HG03432 (cell line): ENCODE results near the gene IFI30.
"Not testable (repeated sequence)": the region's sequence is repeated elsewhere in the genome, so short reads cannot be mapped to it uniquely, and the experiment has no call there.

Experiments used
- ATAC-seq: cut with Tn5 transposase; IDR thresholded peaks from one replicate; pipeline ENCODE4 v1.9.1; 2021; ENCODE audit warnings: mild to moderate bottlenecking, moderate library complexity; ENCODE audit not compliant: unreplicated experiment

IFI30 gene

GRCh38 chr19:18152442-18152816, 21.2 kb upstream of the IFI30 start:
- ATAC-seq: peak; percentile 62

GRCh38 chr19:18152817-18153555, 20.6 kb upstream of the IFI30 start, which contains the start of gene PIK3R2:
TSS of gene PIK3R2 (plus strand) at chr19:18153163. CDS start at chr19:18155880, 2,717 bp downstream.
- ATAC-seq: peak; percentile 73

- peak; percentile 4 for ATAC-seq
These were observed 20.0 kb upstream of the IFI30 start for GRCh38 chr19:18153556-18154134.

- ATAC-seq: no peak
These were observed 18.2 kb upstream of the IFI30 start for GRCh38 chr19:18155095-18156087.

- ATAC-seq: no peak
These were observed 17.3 kb upstream of the IFI30 start for GRCh38 chr19:18156268-18156667.

GRCh38 chr19:18156841-18157464, 16.7 kb upstream of the IFI30 start:
- no peak for ATAC-seq

- ATAC-seq: no peak
These were observed 16.0 kb upstream of the IFI30 start for GRCh38 chr19:18157465-18158063.

GRCh38 chr19:18158467-18158866, 15.1 kb upstream of the IFI30 start:
- ATAC-seq: no peak

- not testable (repeated sequence) for ATAC-seq
These were observed 14.5 kb upstream of the IFI30 start for GRCh38 chr19:18159059-18159616.

GRCh38 chr19:18159810-18160209, 13.8 kb upstream of the IFI30 start:
- no peak for ATAC-seq

- no peak for ATAC-seq
These were observed 13.1 kb upstream of the IFI30 start for GRCh38 chr19:18160493-18160970.

GRCh38 chr19:18160971-18161635, 12.5 kb upstream of the IFI30 start:
- peak; percentile 70 for ATAC-seq

GRCh38 chr19:18161636-18162002, 12.0 kb upstream of the IFI30 start:
- peak; percentile 3 for ATAC-seq

GRCh38 chr19:18164072-18164471, 9.5 kb upstream of the IFI30 start:
- ATAC-seq: no peak

- no peak for ATAC-seq
These were observed 7.6 kb upstream of the IFI30 start for GRCh38 chr19:18165794-18166544.

- no peak for ATAC-seq
These were observed 6.6 kb upstream of the IFI30 start for GRCh38 chr19:18167011-18167410.

GRCh38 chr19:18167975-18168645, 5.5 kb upstream of the IFI30 start:
- ATAC-seq: peak; percentile 27

- no peak for ATAC-seq
These were observed 4.8 kb upstream of the IFI30 start for GRCh38 chr19:18168673-18169381.
